CD4-positive, alpha-beta T cell treated with Interferon gamma for 1 hour (primary cell): ENCODE data around the gene HBA1.
"Not testable (repeated sequence)": the region's sequence is repeated elsewhere in the genome, so short reads cannot be mapped to it uniquely, and the experiment has no call there.

Experiments used
- DNase-seq: peaks from one replicate; pipeline ENCODE4 v3.0.0-alpha.2; 2020

HBA1 gene

DNA sequence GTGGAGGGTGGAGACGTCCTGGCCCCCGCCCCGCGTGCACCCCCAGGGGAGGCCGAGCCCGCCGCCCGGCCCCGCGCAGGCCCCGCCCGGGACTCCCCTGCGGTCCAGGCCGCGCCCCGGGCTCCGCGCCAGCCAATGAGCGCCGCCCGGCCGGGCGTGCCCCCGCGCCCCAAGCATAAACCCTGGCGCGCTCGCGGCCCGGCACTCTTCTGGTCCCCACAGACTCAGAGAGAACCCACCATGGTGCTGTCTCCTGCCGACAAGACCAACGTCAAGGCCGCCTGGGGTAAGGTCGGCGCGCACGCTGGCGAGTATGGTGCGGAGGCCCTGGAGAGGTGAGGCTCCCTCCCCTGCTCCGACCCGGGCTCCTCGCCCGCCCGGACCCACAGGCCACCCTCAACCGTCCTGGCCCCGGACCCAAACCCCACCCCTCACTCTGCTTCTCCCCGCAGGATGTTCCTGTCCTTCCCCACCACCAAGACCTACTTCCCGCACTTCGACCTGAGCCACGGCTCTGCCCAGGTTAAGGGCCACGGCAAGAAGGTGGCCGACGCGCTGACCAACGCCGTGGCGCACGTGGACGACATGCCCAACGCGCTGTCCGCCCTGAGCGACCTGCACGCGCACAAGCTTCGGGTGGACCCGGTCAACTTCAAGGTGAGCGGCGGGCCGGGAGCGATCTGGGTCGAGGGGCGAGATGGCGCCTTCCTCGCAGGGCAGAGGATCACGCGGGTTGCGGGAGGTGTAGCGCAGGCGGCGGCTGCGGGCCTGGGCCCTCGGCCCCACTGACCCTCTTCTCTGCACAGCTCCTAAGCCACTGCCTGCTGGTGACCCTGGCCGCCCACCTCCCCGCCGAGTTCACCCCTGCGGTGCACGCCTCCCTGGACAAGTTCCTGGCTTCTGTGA lies at the start of gene HBA1:
TSS of gene HBA1 (plus strand) at position 204 of the 906 bp plus-strand sequence. CDS start at position 241, 37 bp downstream.
- DNase-seq, result not testable (repeated sequence)

GRCh38 chr16:129075-129474 lies 47.4 kb upstream of the HBA1 start:
- DNase-seq, result no peak

- DNase-seq, result no peak
Observed at GRCh38 chr16:130533-131173, 45.8 kb upstream of the HBA1 start.

GRCh38 chr16:132120-132519 lies 44.4 kb upstream of the HBA1 start:
- no peak for DNase-seq

DNA sequence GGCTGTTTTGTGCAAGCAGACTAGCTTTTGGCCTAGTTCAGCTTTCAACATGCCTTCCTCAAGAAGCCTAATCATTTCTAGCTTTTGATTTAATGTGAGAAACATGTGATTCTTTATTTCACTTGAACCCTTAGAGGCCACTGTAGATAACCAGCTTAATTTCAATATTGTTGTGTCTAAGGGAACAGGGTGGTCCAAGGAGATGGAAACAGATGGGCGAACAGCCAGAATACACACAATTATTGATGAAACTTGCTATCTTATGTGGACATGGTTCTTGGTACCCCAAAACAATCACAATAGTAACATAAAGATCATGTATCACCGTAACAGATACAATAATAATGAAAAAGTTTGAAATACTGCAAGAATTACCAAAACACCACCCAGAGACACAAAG lies 42.8 kb upstream of the HBA1 start:
- no peak for DNase-seq

DNA sequence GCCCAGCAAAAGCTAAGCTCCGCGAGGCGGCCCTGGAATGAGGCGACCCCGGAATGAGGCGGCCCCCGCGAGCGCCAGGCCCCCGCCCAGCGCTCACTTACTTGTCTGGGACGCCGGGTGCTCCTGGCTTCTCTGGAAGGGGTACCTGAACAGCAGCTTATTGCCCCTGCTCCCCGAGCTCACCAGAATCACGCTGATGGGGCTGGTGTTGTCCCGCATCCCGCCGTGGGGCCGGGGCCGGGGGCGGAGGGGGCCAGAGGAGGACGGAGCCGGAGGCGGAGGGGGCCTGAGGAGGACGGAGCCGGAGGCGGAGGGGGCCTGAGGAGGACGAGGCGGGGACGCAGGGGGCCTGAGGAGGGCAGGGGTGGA lies 38.4 kb upstream of the HBA1 start:
- DNase-seq, result no peak

DNA sequence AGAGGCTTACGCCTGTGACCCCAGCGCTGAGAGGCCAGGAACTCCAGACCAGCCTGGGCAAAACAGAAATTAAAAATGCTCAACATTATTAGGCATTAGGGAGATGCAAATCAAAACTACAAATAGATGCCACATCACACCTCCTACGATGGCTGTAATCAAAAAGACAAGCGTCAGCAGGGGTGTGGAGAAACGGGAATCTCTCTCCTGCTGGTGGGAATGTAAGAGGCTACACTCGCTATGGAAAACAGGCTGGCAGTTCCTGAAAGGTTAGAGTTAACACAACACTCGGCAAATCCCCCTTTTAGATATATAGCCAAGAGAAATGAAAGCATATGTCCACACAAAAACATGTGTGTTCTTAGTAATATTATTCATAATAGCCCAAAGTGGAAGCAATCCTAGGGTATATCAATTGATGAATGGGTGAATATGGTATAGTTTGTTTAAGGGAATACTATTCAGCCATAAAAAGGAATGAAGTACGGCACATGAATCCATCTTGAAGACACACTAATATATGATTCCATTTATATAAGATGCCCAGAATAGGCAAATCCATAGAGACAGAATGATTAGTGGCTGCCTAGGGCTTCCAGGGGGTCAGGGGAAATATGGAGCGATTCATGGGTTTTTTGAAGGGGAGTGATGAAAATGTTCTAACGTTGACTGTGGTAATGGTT lies 36.2 kb upstream of the HBA1 start:
- DNase-seq, result no peak

GRCh38 chr16:142405-142967 lies 34.0 kb upstream of the HBA1 start:
- DNase-seq, result no peak

DNA sequence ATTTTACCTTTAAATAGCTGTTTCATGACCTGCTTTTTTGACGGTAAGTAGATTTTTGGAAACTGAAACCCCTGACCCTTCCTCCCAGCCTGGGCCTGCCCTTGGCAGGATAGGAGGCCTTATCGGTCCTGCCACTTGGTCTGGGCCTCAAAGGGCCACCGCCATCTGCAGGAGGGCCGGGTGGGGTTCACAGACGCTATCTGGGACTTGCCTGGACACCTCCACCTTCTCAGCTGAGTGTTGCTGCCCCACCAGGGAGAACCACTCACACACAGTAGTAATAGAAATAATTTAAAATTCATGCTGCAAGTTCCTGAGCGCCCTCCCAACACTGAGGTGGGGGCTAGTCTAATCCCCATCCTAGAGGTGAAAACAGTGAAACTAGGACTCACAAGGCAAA lies 33.4 kb upstream of the HBA1 start:
- DNase-seq, result no peak

GRCh38 chr16:143456-143855 lies 33.0 kb upstream of the HBA1 start:
- DNase-seq, result no peak

GRCh38 chr16:144797-145252 lies 31.7 kb upstream of the HBA1 start:
- no peak for DNase-seq

DNA sequence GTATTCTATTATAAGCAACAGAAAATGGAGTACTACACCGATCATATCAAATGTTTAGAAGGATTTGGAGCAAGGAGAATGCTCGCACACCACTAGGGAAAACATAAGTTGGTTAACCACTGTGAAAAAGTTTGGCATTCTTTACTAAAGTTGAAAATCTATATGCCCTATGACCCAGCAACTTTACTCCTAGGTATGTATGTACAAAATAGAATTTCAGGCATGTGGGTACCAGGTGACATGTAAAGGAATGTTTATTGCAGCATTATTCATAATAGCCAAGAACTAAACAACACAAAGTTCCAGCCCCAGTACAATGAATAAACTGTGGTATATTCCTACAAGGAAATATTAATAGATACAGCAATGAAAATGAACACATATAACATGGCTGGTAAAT lies 29.8 kb upstream of the HBA1 start:
- no peak for DNase-seq

DNA sequence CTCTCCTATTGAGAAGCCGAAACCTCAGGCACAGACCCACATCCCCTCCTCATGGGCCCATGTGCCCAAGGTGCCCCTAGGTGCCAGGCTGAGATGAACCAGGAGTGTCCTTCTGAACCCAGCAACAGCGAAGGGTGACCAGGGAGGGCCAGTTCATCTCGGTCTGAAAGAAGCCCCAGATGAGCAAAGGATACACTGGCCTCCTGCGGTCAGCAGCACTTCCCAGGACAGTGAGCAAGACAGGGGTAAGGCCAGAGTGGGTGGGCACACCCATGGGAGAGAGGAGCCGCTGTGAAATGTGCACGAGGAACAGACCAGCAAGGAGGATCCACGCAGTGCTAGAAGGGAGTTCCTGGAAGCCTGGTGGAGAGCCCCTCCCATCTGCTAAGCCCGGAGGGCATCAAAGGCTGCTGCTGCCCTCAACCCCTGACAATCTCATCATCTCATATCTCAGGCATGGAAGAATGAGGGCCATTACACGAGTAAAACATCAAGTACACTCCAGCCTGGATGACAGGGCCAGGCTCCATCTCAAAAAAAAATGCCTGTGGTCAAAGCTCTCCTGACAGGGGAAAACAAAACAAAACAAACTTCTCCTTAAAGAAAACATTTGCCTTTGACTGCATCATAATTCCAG lies 27.3 kb upstream of the HBA1 start:
- DNase-seq, result no peak

GRCh38 chr16:152141-153128 lies 24.0 kb upstream of the HBA1 start, which contains the start of gene HBZ:
HBZ (plus strand) TSS chr16:152644; CDS start chr16:152910, 266 bp downstream.
- no peak for DNase-seq

DNA sequence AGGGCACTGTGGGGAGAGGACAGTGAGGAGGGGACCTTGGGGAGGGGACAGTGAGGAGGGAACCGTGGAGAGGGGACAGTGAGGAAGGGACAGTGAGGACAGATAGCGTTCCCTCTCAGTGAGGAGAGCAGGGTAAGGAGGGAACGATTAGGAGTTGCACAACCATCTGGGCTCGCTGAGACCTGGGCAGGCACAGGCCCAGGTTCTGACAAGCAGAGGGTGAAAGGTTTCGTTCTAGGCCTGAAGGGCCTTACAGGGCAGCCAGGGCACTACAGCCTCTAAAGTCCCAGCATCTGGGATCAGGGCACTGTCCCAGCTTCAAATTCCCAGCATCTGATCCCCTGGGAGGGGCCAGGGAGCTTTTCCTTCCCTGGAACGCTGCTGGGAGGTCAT lies 23.4 kb upstream of the HBA1 start:
- not testable (repeated sequence) for DNase-seq

DNA sequence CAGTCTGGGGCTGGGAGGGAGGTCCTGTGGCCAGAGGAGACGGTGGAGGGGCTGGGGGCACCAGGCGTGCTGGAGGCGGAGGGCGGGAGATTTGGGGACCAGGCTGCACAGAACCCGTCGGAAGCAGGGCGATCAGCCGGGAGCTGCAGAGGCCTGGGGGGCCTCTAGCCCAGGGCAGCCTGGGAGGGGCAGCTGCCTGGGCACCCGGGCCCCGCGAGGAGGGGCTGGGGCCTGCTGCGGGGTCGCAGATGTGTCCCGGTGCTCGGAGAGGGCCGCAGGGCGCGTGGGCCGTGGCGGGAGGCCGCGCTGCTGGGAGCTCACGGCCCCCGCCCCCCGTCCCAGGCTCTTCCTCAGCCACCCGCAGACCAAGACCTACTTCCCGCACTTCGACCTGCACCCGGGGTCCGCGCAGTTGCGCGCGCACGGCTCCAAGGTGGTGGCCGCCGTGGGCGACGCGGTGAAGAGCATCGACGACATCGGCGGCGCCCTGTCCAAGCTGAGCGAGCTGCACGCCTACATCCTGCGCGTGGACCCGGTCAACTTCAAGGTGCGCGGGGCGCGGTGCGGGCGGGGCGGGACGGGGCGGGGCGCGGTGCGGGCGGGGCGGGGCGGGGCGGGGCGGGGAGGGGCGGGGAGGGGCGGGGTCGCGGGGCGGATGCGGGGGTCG lies 22.8 kb upstream of the HBA1 start:
- not testable (repeated sequence) for DNase-seq

GRCh38 chr16:154217-155030 lies 22.1 kb upstream of the HBA1 start:
- DNase-seq, result no peak

- DNase-seq, result no peak
Observed at GRCh38 chr16:155031-155398, 21.5 kb upstream of the HBA1 start.

DNA sequence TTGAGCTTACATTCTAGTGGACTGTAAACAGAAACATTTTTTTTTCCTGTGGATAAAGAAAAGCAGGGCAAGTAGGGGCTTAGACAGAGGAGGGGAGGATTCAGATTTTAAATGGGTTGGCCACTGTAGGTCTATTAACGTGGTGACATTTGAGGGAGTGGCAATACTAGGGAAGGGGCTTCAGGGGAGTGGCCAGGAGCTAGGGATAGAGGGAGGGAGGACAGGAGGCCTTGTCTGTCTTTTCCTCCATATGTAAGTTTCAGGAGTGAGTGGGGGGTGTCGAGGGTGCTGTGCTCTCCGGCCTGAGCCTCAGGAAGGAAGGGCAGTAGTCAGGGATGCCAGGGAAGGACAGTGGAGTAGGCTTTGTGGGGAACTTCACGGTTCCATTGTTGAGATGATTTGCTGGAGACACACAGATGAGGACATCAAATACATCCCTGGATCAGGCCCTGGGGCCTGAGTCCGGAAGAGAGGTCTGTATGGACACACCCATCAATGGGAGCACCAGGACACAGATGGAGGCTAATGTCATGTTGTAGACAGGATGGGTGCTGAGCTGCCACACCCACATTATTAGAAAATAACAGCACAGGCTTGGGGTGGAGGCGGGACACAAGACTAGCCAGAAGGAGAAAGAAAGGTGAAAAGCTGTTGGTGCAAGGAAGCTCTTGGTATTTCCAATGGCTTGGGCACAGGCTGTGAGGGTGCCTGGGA lies 17.2 kb upstream of the HBA1 start:
- DNase-seq, result no peak
